Measurements from ENCODE around the gene NTF4.
"Not testable (repeated sequence)": the region's sequence is repeated elsewhere in the genome, so short reads cannot be mapped to it uniquely, and the experiment has no call there.

NTF4 gene

GRCh38 chr19:49073514-49074378 is 9.1 kb upstream of the NTF4 start:
- no peak for TF ChIP-seq GATA1 (IDR thresholded peaks at IDR 0.05; ENCODE audit: low read depth, low read length)
- no peak for TF ChIP-seq POLR2A (IDR thresholded peaks at IDR 0.05; ENCODE audit: low read length)
- DNase-seq: no peak

- no peak for DNase-seq
- TF ChIP-seq GATA1 (IDR thresholded peaks at IDR 0.05; ENCODE audit: low read depth, low read length) (no peak), POLR2A (IDR thresholded peaks at IDR 0.05; ENCODE audit: low read length) (no peak)
These were observed 7.4 kb upstream of the NTF4 start for GRCh38 chr19:49071860-49072547.

DNA sequence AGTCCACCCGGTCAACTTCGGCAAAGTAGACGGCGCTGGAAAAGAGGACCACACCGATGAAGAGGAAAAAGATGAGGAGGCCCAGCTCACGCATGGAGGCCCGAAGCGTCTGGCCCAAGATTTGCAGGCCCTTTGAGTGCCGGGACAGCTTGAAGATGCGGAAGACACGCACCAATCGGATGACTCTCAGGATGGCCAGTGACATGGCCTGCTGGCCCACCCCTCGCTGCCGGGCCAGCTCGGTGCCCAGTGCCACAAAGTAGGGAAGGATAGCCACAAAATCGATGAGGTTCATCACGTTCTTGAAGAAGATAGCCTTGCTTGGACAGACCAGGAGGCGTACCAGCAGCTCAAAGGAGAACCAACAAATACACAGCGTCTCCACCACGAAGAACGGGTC is 5.8 kb upstream of the NTF4 start:
- no peak for DNase-seq
- no peak for TF ChIP-seq GATA1 (IDR thresholded peaks at IDR 0.05; ENCODE audit: low read depth, low read length)
- TF ChIP-seq POLR2A (IDR thresholded peaks at IDR 0.05; ENCODE audit: low read length): no peak

GRCh38 chr19:49069026-49069425 is 4.4 kb upstream of the NTF4 start:
- no peak for DNase-seq
- TF ChIP-seq GATA1 (IDR thresholded peaks at IDR 0.05; ENCODE audit: low read depth, low read length) (no peak), POLR2A (IDR thresholded peaks at IDR 0.05; ENCODE audit: low read length) (no peak)

GRCh38 chr19:49067554-49067953 is 2.9 kb upstream of the NTF4 start:
- DNase-seq: no peak
- TF ChIP-seq GATA1 (IDR thresholded peaks at IDR 0.05; ENCODE audit: low read depth, low read length) (no peak), POLR2A (IDR thresholded peaks at IDR 0.05; ENCODE audit: low read length) (no peak)

GRCh38 chr19:49065905-49066512 is 1.4 kb upstream of the NTF4 start:
- no peak for TF ChIP-seq POLR2A (IDR thresholded peaks at IDR 0.05; ENCODE audit: low read length)
- no peak for TF ChIP-seq GATA1 (IDR thresholded peaks at IDR 0.05; ENCODE audit: low read depth, low read length)
- DNase-seq: no peak

- no peak for DNase-seq
- TF ChIP-seq GATA1 (IDR thresholded peaks at IDR 0.05; ENCODE audit: low read depth, low read length): no peak
- no peak for TF ChIP-seq POLR2A (IDR thresholded peaks at IDR 0.05; ENCODE audit: low read length)
These were observed 489 bp downstream of the NTF4 start for GRCh38 chr19:49064029-49064629.

DNA sequence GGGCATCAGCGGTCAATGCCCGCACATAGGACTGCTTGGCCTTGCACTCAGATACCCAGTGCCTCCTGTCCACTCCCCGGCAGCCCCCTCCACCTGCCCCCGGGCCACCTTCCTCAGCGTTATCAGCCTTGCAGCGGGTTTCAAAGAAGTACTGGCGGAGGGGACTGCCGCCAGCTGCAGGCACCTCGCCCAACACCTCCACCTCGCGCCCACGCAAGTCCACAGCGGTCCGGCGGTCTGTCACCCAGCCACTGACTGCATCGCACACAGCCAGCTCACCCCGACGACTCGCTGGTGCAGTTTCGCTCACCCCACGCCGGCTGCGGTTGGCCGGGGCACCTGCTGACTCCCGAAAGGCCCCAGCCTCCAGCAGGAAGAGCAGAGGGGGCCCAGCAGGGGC is 3.2 kb downstream of the NTF4 start:
- no peak for DNase-seq
- TF ChIP-seq POLR2A (IDR thresholded peaks at IDR 0.05; ENCODE audit: low read length) (no peak), GATA1 (IDR thresholded peaks at IDR 0.05; ENCODE audit: low read depth, low read length) (no peak)

DNA sequence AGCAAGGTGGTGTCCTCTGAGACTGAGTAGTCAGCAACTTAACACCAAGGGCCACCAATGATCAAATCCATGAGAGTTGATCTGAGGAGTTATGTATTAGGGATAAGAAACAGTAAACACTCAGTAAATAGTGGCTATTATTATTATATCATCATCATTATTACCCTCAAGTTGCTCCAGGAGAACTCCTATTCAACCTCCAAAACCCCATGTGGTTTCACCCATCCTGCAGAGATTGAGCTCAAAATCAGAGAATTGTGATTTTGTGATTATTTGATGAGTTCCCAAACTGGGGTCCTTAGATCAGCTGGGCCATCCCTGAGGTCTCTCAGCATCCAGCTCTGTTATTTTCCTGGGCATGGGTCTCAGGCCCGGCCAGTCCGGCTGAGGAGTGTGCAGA is 3.6 kb downstream of the NTF4 start:
- TF ChIP-seq POLR2A (IDR thresholded peaks at IDR 0.05; ENCODE audit: low read length) (no peak), GATA1 (IDR thresholded peaks at IDR 0.05; ENCODE audit: low read depth, low read length) (no peak)
- no peak for DNase-seq

DNA sequence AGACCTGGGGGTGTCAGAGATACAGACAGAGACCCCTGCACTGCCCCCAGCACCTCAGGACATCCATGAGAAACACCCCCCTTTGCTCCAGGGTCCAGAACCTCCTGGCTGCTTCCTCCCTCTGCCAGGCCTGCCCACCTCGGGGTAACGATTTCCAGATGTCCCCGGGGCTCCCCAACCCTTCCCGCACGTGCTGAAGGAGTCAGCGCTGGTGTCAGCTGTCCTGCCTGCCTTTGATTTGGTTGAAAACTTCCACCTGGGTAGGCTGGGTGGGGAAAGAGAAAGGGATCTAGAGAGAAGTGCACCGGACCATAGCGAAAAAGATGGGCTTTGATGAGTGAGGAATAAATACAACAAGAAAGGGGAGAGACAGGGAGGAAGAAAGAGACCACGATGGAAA is 5.6 kb downstream of the NTF4 start:
- DNase-seq: no peak
- TF ChIP-seq GATA1 (IDR thresholded peaks at IDR 0.05; ENCODE audit: low read depth, low read length) (no peak), POLR2A (IDR thresholded peaks at IDR 0.05; ENCODE audit: low read length) (no peak)

DNA sequence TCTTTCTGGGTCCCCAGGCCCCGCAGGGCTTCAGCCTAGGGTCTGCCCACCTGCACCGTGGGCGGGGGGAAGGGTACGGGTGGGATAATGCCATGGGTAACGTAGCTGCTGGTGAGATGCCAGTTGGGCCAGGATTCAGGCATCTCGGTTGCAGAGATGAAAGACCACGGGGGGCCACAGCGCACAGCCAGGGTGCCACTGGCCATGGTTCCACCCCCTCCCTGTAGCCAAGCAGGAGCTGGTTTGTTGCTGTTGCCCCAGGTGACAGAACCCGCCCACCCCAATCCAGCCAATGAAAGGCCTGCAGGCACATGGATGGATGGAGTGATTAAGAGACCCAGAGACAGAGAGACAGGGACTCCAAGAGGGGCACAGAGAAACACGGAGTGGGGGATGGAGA is 6.1 kb downstream of the NTF4 start:
- TF ChIP-seq GATA1 (IDR thresholded peaks at IDR 0.05; ENCODE audit: low read depth, low read length): no peak
- TF ChIP-seq POLR2A (IDR thresholded peaks at IDR 0.05; ENCODE audit: low read length): no peak
- no peak for DNase-seq

- no peak for DNase-seq
These were observed 6.9 kb downstream of the NTF4 start, which contains the start of gene CGB7 for GRCh38 chr19:49057636-49058234. Gene CGB7, minus strand, starts transcription at chr19:49057749. Its CDS starts 2,374 bp downstream, at chr19:49055375.

DNA sequence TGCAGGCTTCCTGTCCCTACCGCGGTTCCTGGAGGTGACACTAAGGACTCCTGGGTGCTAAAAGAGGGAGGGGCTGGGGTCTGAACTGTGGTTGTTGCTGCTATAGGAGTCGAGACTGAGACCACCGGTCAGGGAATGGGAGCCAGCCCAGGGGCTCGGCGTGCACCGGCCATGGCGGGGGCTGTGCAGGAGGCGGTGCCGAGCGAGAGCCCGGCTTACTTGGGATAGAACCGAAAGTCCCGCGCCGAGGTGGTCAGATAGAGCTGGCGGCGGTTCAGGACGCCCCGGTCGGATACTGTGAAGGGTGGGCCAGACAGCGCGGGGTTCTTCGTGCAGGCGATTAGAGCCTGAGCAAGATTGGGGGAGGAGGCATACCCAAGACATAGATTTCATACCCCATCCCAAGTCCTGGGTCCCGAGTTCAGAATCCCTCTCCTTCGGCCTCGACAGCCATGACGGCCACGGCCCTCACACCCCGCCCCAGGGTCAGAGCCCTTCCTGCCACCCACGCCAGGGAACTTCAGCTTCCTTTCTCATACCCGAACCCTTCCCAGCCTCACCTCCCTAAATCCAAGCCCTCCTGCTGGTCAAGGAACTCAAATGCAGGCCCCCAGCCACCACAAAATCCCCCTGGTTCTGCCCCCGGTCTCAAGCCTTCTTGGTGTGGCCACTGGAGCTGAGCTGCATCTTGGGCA is 7.6 kb downstream of the NTF4 start:
- not testable (repeated sequence) for DNase-seq

More at GRCh38 chr19:49057636-49058234, 6.9 kb downstream of the NTF4 start, which contains the start of gene CGB7:
- TF ChIP-seq GATA1 (IDR thresholded peaks at IDR 0.05; ENCODE audit: low read depth, low read length) (no peak), POLR2A (IDR thresholded peaks at IDR 0.05; ENCODE audit: low read length) (no peak)
